CD4-positive, alpha-beta T cell treated with Interleukin-21 for 1 hour (primary cell): Measurements from ENCODE around the gene CAVIN2.

Source experiments
- DNase-seq: peaks from one replicate; pipeline ENCODE4 v3.0.0-alpha.2; 2020

CAVIN2 gene, protein sequence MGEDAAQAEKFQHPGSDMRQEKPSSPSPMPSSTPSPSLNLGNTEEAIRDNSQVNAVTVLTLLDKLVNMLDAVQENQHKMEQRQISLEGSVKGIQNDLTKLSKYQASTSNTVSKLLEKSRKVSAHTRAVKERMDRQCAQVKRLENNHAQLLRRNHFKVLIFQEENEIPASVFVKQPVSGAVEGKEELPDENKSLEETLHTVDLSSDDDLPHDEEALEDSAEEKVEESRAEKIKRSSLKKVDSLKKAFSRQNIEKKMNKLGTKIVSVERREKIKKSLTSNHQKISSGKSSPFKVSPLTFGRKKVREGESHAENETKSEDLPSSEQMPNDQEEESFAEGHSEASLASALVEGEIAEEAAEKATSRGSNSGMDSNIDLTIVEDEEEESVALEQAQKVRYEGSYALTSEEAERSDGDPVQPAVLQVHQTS

DNA sequence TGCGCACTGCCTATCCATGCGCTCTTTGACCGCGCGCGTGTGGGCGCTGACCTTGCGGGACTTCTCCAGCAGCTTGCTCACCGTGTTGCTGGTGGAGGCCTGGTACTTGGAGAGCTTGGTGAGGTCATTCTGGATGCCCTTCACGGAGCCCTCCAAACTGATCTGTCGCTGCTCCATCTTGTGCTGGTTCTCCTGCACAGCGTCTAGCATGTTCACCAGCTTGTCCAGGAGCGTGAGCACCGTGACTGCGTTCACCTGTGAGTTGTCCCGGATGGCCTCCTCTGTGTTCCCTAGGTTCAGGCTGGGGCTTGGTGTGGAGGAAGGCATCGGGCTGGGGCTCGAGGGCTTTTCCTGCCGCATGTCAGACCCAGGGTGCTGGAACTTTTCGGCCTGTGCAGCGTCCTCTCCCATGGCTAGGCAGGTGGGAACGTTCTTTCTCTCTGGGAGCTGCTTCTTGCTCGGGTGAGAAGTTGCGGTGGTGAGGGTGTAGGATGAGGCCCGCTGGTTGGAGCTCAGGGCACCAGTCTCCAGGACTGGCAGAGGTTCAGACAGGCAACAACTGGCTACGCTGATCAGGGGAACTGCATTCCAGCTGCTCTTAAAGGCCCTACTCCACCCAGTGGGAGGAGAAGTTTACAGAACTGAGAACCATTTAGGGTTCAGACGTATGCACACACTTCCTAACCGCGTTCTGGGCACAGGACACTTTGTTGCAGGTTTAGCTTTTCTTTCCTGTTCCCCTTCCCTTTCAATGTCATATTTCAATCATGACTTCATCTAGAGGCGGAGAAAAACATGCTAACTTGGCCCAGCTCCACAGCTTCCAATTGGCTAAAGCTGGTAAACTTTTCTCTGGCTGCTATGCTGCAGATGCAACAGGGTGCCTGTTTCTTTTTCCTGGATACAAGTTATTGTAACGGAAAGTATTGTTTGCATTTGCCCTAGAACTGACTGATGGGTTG is at the start of gene CAVIN2:
TSS of gene CAVIN2 (minus strand) at position 574 of the 962 bp plus-strand sequence. CDS start at position 411, 163 bp downstream.
- DNase-seq, result no peak

DNA sequence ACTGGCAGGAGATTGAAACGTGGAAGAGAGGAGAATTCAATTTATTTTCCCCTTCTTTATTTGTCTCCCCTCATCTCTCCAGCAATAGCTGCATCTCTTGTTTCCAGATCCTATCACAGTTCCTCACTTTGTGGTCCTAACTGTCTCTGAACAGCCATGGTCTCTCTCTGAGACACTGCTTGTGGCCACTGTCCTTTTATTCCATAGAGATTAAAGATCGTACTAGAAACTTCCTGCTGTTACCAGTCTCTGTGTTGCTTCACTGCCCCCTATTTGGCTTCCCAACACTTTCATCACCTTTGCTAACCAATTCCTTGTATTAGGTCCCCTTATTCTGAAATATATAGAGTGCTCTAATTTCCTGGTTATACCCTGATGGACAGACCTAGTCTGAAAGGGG is 48.9 kb upstream of the CAVIN2 start:
- no peak for DNase-seq

DNA sequence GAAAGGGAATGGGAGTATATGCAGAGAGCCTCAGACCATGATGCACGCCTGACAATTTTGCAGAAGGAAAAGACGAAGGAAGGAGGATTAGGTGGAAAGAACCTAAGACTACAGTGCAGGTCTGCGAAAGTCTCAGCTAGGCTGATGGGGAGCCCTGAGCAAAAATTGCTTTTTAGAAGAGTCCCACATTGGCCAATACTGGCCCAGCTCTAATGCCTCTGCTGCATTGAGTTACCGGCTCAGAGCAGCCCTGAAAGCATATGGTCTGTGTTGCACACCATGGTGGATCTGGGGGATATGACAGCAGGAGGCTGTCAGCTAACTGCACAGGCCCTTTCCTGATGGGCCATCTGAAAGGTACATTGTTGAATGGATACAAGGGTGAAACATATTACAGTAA is 48.3 kb upstream of the CAVIN2 start:
- no peak for DNase-seq

DNA sequence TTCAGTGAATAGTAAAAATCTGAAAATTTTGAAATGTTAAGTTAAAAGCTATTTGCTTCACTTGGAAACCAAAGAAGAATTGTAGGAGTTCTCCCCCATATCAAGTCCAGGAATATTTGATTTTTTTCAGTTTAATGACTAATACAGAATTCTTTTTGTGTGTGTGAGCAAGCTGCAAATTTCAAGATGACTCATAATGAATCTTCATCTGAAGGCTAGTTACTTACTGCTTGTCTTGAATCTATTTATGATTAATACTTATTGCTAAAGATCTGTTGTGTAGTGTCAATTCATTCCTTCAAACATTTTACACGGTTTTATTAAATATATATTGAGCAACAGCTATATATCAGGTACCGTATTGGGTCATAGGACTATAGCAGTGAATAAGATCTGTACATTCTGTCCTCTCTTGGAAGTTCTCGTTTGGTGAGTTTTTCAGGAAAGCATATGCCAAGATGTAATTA is 47.8 kb upstream of the CAVIN2 start:
- DNase-seq, result no peak

DNA sequence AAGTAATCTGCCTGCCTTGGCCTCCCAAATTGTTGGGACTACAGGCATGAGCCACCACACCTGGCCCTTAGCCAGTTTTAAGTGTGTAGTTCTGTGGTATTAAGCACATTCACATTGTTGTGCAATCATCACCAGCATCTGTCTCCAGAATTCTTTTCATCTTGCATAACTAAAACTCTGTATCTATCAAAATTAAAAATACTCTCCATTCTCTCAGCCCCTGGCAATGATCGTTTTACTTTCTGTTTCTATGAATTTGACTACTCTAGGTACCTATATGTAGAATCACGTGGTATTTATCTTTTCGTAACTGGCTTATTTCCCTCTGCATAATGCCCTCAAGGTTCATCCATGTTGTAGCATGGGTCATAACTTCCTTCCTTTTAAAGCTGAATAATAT is 45.5 kb upstream of the CAVIN2 start:
- no peak for DNase-seq

DNA sequence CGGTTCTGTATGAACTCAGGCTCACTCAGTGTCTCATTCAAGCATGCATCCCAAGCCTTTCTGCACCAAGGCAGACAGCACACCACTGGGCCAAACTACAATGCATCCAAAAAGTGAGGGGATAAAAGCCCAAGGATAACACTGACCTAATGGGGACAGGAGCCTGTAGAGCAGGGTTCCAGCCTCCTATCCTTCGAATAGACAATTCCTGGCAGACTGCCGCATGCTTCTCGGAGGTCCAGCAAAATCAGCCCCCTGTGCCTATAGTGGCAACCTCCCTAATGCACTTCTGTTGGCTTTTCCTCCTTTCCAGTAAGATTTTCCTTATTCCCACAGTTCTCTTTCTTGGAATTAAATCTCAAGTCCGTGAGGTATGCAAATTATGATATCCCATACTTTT is 44.8 kb upstream of the CAVIN2 start:
- DNase-seq, result no peak

DNA sequence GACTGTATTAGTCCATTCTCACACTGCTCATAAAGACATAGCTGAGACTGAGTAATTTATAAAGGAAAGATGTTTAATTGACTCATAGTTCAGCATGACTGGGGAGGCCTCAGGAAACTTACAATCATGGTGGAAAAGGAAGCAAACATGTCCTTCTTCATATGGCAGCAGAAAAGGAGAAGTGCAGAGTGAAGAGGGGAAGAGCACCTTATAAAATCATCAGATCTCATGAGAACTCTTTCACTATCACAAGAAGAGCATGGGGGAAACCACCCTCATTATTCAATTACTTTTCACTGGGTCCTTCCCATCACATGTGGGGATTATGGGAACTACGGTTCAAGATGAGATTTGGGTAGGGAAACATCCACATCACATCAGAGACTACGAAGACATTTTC is 43.0 kb upstream of the CAVIN2 start:
- no peak for DNase-seq

DNA sequence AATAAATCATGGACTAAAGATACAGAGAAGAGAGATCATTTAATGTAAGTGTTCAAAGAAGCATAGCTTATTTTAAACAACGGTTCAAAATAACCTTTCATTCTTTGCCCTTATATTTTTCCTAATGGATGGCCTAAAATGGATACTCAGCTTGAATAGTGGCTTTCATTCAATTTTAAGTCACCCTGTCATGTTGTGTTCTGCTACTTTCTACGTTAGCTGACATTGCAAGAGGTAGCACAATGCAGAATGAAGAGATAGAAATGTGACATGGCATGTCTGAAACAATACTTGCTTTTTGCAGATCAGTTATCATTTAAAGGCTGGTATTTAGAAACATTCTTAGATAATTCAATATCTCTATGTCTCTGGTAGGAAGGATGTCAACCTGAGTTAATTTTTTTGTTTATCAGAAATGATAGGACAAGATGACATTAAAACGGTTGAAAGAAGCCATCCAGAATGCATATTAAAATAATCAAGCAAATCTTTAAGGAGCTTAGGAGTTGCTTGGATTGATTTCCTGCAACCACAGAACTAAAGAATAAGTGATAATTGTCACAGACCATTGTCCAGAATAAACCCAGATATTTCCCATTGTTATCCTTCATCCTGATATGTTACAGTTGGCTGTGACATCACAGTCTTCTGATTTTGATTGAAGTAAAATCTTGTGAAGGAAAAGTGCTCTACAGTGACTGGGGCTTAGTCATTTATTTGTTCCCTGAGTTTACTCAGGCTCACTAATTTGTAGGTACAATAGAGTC is 41.7 kb upstream of the CAVIN2 start:
- DNase-seq, result no peak

DNA sequence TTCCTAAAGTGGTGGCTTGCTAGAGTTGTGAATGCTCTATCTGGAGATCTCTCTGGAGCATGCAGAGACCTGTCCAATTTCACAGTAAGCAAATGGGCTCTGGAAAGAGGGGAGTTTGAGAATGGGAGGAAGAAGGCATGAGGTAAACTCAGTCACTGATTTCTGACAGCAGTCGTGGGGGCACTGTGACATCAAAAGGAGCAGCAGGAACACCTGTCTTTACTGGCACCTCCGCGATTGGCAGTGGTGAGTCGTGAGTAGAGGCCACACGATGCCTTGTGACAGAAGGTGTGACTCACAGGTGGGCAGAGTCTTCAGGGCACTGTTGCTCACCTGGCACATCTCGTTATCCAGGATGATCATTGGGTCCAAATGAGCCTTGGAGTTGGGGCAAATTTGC is 38.8 kb upstream of the CAVIN2 start:
- DNase-seq, result no peak

DNA sequence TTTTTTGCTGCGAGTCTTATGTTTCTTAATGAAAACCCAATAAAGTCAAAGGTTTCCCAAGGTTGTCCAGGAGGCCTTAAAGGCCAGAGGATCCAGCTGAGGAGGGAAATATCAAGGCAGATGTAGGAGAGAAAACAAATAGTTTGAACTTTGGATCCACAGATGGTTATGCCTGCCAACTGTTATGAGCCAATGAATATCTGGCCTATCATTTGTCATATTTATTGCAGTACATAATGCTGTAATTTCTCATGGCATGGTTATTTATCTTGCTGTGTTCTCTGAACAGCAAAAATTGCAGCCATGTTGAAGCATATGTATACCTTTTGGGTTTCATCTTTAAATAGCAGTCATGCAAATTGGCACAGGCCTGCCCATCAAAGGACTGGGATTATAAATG is 38.2 kb upstream of the CAVIN2 start:
- no peak for DNase-seq

DNA sequence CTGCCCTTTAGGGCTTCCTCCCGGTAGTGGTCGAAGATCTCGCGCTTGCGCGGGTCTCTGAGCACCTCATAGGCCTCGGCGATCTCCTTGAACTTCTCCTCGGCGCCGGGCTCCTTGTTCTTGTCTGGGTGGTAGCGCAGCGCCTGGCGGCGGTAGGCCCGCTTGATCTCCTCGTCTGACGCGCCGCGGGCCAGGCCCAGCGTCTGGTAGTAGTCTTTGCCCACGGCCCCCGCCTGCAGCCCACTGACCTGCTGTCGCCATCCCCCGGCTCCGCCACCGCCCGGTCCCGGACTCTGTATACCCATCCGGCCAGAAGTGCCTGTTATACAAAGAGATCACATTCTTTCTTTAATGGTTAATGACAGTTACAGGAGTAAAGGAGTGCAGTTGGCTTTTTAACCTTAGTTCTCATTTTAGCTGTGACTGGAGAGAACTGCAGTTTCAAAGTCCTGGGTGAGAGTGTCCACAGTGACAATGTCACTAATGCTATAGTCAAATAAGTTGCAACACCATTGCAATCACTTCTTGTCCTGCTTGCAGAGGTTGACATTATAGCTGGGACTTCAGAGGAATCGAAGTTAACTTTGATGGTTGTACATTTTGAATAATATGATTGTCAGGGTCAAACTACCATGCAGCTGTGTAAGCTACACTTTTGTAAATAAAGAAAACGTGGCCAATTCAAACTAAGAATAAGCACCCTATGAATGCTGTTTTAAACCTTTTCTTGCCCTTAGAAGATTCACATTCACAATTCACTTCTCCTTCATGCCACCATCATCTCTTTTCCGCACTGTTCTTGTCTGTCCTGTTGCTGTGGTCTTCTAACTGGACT is 35.3 kb upstream of the CAVIN2 start:
- no peak for DNase-seq

DNA sequence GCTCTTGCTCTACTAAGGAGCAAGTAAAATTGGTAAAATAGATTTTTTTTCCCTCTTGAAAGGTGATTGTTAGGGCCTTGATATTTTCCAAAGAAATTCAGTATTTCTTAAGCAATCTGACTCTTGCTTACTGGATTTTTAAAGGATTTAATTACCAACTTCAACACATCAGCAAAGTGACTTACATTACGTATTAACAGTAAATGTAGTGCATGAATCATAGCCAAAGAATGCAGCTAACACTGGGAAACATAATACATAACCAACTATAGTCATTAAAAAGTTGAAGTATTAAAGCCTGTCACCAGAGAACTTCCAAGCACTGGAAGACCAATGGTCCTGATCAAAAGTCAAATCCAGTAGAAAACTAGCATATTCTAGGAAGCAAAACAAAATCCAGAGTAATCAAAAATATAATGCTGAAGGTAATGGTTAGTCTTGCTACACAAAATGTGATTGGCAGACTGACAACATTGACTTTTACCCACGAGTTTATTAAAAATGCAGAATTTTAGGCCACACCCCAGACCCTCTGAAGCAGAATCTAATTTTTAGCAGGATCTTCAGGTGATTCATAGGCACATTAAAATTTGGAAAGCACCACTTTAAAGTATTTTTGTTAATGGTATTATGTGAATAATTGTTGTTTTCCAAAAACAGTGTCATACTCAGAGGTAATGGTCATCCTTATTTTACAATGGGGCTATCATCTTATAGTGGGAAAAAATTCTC is 31.8 kb upstream of the CAVIN2 start:
- no peak for DNase-seq

DNA sequence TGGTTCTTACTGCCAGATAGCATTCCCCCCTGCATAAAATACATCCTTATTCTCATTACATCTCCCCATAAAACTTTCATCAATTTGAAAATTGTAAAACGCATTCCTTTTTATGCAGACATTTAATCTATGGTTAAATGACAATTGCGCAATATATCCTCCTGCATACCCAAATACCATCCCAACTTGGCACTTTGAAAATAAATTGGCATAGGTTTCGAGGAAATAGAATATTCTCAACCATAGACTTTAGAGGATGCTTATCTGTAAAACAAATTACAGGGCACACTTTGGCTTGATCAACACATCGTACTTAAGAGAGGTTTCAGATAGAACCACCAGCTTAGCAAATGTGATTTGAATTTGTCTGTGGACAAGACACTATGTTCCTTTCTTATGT is 31.0 kb upstream of the CAVIN2 start:
- no peak for DNase-seq

DNA sequence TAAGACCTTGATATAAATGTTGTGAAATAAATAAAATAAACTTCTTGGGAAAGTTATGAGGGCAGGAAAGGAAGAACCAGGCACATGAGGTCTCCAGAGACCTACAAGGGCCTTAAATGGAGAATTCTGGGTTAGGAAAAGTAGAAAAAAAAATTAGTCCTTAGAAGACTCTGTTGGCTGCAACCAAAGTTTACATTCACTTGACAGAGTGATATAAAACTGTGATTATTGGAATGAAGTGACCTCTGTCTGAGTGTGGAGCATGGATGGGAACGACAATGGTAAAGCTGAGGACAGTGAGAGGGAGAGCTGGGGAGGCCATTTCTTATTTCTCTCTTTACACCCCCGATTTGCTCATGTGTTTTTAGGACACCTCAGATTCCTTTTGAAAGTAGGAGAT is 29.0 kb upstream of the CAVIN2 start:
- DNase-seq, result no peak

DNA sequence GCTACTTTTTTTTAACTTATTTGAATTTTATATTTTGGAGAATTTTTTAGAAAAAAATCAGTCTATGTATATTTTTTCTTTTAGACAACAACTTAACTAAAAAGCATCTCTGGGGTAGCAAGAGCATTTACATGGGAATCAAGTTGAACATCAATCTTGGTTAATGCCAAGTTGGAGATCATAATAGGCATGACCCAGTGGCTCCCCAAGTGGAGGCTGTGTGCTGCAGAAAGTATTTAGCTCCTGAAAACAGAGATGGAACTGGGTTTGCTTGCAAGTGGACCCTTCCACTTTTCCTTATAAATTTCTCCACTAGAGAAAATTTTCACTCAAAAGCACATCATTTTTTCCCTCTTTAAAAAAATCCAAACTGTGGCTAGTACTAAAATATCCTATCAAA is 23.9 kb upstream of the CAVIN2 start:
- no peak for DNase-seq

DNA sequence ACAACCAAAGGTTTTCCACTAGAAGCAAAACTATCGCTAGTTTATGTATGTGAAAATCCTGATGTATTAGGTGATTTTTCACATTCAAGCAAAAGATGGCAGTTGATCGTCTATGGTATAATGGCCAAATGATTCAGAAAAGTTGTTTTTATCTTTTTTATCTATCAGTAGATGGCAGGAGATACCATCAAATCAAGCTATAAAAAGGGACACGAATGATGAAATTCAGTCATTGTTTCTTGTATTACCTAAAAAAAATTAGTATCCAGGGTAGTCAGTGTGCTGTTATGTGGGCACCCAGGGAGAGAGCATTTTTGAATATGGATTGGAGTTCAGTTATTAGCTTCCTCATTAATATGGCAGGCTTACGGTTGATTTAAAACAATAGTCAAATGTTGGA is 22.9 kb upstream of the CAVIN2 start:
- DNase-seq, result no peak

DNA sequence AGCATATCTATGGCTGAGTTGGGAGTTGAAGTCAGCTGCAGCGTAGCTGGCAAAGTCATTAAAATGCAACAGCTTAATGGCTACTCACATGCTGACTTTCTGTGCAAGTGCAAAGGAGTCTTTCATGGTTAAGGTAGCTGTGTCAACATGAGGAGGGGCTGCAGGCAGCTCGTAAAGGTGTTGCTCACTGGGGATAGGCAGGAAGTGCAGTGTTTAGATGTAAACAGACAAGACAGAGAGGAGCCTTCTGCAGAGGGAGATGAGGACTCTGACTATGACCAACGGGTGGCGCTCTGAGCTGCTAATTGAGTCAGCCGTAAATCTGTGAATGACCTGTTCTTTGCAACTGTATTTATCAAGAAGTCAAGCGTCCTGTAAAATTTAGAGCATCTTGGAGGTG is 22.3 kb upstream of the CAVIN2 start:
- no peak for DNase-seq

DNA sequence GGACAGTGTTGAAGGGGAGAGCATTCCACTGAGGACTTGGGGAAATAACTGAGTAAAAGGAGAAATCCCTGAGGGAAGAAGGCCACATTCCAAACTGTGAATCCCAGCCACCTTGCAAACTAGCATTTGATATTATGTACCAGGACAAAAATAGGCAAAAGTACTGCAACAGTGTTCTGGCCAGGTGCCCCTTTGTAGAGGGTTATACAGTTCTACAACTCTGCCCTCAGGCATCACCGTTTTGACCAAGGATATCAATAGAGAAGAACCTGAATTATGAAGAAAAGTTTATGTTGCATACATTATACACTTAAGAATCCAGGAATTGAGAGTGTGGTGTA is 20.6 kb upstream of the CAVIN2 start:
- no peak for DNase-seq

DNA sequence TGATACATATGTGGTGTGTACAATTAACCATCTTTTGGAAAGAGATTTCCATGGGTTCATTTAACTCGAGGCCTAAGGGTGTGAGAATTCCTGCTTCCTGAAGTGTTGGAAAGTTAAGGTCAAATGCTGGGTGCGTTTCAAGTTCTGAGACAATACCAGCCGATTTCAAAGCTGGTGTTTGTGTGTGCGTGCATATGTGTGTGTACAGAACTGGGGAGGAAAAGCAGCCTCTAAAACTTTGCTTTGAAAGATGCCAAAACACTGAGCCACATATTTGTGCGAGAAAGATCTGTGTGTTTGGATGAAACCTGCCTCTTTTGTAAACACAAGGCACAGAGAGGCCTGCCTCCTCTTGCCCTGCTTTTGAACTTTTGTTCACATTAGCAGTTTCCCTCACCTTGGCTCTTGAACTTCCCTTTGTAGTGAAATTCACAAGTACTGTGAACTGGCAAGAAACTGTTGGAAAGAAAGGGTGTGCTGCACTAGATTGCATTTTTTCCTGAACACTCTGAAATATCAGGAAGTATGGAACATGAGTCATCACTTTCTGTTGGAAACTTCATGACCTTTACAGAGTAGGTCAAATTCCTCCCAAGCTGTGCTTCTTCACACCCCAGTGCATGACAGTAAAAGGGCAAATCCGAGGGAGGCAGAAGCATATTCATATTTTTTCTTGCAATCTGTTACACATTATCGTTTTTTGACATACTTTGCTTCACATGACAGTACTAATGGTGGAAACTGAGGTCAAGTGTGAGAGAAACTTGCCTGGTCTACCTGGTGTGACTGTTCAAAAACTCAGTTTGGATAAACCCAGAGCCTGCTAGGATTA is 20.0 kb upstream of the CAVIN2 start:
- no peak for DNase-seq

DNA sequence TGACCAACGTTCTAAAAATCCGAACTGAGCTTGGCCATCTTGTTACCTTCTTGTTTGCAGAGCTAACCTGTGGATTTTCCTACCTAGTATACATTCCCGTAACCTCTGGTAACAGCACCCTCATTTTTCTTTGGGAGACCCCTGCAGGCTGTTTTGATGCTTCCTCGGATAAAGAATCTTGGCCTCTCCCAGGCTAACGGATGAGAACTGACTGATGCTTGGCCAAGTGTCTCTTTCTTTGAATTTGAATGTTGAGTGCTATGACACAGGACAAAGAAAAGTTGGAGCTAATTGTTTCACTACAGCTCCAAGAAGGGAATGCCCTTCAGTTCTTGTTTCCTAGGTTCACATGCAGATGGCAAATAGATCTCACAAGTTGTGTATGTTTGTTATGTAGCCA is 19.3 kb upstream of the CAVIN2 start:
- DNase-seq, result no peak
